HG03139 (cell line): ENCODE measurements around the gene XXYLT1.
"Not testable (repeated sequence)": the region's sequence is repeated elsewhere in the genome, so short reads cannot be mapped to it uniquely, and the experiment has no call there.

ENCODE experiments used
- ATAC-seq: cut with Tn5 transposase; IDR thresholded peaks from one replicate; pipeline ENCODE4 v1.9.1; 2021; ENCODE audit not compliant: unreplicated experiment

The XXYLT1 gene

DNA sequence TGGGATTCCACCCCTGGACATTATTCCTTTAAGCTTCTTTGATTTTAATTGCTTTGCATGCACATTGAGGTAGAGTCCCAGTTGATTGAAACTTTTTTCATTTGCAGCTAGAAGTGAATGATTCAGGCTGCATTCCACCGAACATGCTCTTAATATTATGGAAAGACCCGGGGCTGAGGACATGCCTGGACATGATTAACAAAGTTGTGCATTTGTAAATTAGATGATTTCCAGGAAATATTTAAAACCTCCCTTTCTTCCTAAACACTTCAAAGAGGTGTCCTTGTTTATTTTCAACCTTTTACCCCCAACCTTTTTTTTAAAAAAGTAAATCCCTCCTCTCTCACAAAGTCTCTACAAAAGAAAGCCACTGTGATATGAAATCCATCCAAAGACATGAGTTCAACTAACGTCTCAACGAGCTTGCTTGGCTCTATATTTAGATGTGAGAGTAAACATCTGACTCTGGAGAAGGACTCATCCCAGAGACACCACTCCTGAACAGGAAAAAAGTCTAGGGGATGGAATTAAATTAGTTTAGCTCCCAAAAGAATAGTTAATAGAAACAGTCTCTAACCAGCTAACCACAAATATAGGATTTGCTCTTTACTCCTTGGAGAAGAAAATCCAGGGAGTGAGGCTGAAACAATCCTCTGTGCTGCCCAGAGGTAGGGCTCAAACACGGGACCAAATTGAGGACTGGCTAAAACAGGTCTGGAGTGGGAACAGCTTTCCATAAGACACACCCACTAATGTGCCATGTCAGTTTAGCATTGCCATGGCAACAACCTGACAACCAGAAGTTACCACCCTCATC is 83.1 kb downstream of the XXYLT1 start:
- no peak for ATAC-seq

DNA sequence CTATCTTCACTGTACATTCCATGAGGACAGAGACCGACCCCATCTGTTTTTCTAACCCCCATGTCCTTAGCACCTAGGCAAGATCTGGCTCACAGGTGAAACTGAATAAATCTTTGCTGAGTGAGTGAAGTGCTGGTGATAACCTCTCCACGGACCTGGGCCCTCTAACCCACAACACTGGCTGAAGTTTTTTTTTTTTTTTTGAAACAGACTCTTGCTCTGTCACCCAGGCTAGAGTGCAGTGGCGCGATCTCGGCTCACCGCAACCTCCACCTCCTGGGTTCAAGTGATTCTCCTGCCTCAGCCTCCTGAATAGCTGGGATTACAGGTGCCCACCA is 84.3 kb downstream of the XXYLT1 start:
- ATAC-seq, result not testable (repeated sequence)

DNA sequence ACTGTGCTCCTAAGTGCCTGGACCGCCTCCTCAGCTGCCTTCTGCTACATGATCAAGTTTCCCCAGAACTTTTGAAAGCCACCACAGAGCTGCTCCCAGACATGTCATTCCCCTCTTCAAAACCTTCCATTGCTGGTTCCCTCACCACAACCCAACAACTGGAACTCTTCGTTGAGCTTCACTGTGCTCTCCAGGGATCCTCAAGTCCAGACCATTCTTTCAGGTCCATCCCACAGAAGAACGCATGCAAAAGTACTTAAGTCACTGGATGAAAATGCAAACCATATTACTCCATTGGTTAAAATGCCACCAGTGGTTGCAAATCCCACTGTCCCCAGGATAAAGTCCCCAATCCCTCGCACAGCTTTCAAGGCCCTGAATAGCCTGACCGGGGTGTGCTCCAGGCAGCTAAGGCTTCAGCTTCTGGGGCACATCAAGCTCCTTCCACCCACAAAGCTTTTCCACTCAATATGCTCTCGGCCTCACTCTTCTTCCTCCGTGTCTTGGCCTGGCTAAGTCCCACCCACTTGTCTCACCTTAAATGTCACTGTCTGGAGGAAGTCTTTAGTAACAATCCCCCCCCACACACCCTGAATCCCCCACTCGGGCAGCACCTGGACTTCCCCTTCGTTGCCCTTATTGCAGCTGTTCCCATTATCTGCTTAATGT is 84.8 kb downstream of the XXYLT1 start:
- no peak for ATAC-seq

DNA sequence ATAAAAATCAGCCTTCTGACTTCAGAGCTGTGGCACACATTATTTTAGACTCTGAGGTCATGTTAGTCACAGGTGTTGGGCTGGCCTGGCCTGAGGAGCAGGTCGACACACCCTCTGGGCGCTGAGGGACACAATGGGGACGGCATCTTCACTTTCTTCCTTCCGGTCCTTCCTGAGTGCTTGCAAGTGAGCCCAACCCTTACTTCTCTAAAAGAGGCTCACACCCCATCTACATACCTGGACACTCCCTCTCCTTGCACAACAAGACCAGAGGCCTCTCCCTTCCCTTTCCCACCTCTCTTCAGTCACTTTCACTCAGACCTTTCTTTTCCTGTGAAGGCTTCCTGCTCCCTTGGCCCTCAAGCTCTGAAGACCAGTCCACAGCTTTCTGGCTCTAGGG is 85.4 kb downstream of the XXYLT1 start:
- no peak for ATAC-seq

DNA sequence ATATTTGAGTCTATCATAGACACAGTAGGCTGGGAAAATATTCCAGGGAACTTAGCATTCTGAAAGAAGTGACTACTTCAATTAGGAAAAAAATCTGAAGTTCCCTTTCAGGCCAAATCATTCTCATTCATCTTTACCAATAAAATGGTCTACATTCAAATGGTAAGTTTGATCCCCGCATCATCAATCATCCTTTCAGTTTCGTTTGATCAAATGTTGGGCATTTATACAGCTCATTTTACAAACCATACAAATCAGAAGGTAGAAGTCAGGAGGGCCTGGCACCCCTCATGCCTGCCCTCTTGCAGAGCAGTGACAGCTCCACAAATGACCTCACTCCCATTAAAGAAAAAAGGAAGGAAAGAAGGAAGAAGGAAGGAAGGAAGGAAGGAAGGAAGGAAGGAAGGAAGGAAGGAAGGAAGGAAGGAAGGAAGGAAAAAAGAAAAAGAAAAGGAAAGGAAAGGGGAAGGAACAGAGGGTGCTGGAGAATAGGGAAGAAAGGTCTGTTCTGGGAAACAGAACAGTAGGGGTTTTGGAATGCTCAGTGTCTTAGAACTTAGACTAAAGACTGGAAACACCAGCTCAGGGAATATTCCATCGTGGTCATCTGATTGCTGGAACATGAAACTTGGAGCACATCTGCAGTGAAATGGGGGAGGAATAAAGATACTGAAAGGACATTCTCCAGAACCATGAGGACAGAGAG is 86.1 kb downstream of the XXYLT1 start:
- no peak for ATAC-seq

DNA sequence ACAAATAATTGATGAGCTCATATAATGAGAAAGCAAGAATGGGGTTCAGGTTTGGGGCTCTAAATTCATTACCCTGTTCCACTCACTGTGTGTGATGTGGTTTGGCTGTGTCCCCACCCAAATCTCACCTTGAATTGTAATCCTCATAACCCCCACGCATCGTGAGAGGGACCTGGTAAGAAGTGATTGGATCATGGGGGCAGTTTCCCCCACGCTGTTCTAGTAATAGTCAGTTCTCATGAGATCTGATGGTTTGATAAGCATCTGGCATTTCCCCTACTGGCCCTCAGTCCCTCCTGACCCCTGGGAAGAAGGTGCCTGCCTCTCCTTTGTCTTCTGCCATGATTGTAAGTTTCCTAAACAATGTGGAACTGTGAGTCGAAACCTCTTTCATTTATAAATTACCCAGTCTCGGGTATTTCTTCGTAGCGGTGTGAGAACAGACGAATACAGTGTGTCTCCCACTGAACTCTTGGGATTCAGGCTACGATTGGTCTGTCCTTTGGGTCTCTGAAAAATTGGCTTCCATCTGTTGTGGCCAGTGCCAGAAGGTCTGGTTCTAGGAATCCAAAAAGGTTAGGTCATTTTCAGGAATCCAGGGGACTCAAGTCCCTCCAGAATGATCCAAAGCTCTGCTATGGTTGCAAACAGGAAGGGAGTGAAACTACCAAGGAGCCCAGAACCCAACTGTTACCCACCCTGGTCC is 87.7 kb downstream of the XXYLT1 start:
- no peak for ATAC-seq

DNA sequence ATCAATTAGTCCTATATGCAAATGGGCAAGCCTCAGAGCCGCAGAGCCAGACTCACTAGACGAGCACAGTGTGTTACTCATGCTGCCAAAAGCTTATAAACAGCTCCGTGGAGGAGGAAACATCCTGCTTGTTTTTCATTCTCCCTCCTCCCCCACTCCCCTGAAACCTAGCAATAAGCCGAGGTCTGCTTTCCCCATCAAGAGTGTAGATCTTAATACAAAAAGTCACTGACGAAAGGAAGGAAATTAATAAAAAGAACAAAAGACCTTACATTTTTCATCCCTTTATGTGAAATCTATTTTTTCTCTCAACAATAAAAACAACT is 88.5 kb downstream of the XXYLT1 start:
- no peak for ATAC-seq

DNA sequence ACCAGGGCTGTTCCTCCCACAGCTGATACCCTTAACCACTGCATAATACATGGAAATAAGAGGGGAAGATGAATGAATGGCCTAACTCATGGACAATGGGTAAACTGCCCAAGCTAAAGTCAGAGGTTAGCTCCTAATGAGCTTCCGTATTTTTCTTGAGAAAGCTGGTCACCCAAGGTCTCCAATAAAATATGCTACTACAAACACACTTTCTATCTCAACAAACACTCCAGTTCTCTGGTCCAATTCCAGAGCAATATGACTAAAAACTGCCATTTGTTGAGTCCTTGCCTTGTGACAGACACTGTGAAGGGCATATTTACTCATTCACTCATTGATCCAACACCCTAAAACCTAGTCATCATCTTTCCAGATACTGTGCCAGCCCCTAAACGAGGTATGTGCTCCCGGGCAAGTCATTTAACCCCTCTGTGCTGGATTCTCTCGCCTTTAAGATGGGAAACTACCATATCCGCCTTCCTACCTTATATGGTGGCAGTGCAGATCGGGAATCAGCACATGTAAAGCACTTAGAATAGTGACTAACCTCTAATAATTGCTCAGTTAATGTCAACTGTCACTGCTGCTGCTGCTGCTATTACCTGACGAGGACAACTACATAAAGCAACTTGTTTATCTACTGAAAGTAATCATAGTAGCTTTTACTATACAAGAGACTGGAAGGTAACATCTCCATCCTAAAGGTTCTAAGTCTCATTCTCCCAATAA is 89.1 kb downstream of the XXYLT1 start:
- no peak for ATAC-seq

DNA sequence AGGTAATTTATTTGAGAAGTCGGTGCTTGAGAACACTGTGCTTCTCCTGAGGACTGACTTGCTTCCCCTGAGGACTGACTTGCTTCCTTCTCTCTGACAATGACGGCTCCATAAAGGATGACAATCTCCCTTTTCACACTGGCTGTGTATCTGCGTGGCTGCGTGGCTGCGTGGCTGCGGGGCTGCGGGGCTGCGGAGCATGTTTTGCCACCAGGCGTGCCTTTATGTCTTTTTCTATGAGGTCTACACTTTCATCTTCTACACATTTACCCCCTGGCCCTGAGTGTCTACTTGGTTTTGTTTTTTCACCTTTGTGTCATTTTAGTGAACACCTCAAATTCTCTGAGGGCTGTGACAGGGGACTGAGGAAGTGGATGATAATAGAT is 89.9 kb downstream of the XXYLT1 start:
- ATAC-seq, result no peak

DNA sequence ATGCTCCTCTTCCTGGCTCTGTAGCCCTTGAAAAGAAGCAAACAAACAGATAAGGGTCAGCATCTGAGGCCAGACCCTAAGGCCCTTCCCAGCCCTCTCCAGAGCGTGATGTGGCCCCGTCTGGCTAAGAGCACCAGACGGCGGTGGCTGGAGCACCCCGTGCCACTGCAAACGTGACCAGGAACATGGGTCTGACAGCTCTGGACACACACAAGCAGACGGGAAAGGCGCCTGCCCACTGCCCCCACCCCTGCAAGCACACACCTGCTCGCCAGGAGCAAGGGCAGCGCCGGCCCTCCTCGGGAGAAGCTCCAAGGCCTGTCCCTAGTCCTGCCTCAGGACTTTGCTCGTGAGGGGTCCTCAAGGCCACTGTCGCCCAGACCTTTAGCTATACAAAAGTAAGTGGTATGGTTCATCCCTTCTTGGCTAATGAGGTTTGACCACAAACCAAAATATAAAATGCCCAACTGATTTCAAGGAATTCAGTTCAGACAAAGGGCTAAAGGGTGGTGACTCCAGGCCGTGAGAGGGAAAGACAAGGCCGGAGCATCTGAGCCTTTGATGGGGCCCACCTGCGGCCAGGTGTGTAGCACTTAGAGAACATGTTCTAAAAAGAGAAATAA is 90.4 kb downstream of the XXYLT1 start:
- ATAC-seq, result no peak

DNA sequence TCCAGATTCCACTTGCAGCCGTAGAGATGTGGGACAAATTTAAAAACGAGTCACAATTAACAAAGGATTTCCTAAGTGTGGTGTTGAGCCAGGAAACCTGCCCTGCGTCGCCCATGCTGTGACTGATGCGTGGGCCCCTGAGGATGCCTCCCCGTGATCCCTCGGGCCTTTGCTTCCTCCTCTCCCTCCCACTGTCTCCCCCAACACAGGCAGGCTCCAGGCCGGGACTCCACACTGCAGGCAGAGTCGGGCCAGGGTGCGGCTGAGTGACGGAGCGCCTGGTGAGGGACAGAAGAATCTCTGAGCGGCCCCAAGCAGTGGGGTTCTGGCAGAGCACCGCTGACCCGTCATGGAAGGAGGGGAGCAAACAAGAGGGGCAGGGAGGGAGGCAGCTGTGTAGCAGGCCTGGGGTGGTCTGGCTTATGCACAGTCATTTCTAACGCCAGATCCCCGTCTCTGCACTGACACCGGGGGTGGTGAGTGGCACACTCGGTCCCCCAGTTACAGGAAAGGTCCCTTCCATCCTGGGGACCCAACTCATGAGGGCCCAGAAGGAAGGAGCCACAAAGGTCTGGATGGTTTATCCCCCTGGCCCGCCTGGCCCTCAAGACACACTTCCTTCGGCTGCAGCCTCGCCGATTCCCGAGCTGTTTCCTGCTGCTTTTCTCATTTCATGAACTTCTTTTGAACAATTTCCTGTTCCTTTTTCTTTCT is 91.0 kb downstream of the XXYLT1 start:
- ATAC-seq, result no peak

DNA sequence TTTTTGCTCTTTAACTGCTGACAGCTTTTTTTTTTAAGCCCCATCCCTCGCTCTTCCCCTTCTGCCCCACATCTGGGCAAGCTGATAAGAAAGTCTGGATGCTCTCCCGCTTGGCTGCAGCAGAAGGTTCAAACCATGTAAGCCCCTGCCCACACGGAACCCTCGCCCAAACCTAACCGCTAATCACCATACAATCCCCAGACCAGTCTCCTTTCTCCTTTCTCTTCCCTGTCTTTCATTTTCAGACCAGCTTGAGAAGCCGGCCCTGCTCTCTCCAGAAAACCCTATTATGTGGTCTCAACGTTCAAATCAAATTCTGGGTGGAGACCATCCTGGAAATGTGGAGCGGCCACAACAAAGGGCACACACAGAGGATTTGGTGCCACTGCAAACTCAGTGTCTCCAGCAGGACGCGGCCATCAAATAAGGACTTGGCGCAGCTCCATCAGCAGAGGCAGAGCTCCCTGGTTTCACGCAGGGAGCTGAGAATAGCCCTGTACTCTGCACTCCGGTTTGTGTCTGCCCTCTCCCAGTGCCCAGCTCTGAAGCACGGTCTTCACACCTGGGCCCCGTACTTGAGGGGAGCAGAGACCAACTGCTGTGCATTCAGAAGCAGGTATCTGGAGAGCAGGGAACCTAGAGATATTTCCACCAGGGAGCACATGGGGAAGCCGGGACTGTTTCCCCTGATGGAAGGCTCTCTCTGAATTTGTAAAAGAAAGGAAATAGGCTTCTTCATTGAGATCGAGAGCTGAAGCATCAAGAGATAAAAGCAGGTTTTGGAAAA is 92.6 kb downstream of the XXYLT1 start:
- ATAC-seq, result no peak

DNA sequence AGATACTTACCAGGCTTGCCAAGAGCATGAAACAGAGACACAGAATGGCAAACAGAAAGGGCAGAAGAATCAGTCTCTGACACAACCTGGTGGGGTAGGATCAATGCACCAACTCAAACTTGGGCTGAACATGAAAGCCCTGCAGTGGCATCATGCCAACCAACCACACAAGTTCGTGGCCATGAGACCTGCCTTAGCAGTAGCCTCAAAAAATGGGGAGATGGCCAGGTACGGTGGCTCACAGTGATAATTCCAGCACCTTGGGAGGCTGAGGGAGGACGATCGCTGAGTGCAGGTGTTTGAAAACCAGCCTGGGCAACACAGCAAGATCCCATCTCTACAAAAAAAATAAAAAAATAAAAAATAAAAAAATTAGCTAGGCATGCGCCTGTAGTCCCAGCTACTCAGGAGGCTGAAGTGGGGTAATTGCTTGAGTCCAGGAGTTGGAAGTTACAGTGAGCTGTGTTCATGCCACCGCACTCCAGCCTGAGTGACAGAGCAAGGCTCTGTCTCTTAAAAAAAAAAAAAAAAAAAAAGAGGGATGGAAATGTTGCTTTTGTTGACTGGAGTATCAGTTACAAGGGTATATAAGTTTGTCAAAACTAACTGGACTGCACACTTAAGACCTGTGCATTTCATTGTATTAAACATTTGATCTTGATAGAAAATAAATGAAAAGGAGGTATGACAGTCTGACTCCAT is 93.4 kb downstream of the XXYLT1 start:
- no peak for ATAC-seq

DNA sequence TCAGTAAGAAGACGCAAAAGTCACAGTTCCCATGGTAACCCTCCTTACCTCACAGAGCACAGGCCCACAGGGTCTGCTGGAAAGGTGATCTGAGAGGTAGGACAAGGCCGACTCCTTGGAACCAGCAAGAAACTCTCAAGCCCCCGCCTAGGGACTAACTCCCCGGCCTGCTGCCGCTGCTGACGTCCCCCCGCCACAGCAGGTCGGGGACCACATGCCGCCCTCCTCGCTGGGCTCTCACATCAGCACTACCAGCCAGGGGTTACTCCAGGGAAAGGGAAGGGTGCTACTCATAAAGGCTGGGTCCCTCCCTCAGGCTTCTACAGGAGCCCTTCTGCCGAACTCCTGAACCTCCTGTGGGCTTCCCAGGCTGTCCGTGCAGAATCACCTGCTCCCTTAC is 94.2 kb downstream of the XXYLT1 start:
- no peak for ATAC-seq

DNA sequence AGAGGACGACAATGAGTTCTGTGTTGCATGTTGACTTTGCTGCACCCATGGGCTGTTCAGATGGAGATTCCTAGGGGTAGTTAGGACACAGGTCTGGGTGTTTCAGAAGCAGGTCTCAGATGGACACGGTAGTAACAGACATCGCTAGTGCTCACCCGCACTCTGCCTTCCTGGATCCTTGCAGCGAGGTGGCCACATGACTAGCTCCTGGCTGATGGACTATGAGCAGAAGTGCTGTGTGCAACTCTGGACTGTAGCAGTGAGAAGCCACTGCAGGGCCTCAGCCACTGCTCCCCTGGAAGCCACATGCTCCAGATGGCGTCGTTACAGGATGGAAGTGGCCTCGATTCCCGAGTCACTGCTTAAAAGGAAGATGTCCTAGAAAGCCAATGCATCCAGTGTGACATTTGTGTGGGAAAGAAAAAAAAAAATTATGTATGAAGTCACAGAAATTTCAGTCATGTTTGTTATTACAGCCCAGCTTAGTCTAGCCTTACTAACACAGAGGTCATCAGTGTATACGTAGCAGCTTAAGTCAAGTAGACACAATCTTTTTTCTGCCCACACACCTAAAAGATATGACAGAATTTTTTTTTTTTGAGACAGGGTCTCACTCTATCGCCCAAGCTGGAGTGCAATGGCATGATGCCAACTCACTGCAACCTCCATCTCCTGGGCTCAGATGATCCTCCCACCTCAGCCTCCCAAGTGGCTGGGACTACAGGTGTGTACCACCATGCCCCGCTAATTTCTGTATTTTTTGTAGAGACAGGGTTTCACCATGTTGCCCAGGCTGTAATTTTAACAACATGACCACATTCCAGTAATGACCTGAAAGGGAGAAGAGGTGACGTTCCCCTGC is 95.3 kb downstream of the XXYLT1 start:
- no peak for ATAC-seq

DNA sequence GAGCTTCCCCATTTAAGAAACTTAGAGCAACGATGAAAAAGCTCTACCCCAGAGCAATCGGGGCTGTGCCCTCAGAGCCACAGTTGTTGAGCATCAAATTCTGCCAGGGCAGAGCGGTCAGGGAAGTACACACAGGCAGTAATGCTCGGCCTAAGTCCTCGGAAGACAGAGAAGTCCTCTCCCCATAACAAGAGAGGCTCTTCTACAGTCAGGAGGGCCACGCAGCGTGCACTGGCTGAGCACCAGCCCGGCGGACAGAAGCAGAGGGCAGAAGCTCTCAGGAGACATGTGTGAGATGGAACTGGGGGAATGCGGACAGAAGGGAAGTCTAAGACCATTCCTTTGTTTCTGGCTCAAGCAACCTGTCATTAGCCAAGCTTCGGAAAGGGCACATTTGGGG is 95.9 kb downstream of the XXYLT1 start:
- no peak for ATAC-seq

DNA sequence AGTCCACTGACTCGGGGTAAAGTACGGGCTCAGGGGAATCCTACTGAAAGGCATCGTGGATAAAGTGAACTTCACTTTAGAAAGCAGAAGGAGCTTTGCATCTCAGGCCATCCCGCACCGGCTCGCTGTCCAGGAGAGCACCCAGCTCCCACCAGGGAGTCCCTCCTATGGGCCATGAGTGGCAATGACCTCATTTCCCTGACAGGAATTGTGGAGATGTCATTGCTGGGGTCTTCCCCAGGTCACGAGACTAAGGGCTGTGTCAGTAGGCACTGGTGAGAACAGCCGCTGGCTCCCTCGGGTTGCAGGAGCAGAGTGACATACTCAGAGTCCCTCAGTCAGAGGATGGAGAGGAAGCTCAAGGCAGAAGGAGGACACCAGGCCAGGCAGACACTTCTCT is 97.3 kb downstream of the XXYLT1 start:
- ATAC-seq, result no peak

DNA sequence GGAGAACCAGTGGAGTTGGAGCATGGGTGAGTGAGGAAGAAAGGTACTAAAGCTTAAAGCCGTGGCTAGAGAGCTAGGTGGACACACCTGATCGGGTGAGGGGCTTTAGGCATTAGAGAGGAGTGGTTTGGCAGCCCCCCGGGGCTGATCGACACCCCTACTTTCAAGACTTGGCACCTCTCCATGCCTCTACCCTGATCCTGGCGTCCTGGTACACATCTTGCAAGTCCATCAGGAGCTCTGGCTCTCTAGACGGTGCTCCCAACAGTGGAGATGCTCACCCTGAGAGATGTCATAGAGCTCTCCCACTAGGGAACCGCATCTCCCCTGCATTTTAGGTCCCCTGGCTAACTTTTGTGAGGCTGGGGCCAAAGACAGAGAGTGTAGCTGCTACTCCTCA is 98.1 kb downstream of the XXYLT1 start:
- no peak for ATAC-seq
